ENCODE measurements around the gene DARS1.

Gene DARS1

GRCh38 chr2:135905679-135906078 is 79.7 kb downstream of the DARS1 start:
- no peak for DNase-seq (ENCODE audit: low spot score)
- TF ChIP-seq CTCF (IDR thresholded peaks at IDR 0.05): no peak
- Histone ChIP-seq H3K4me3 (no peak overlapping the region), H3K27ac (no peak overlapping the region)

GRCh38 chr2:135904341-135904989 is 81.0 kb downstream of the DARS1 start:
- Histone ChIP-seq H3K27ac (no peak overlapping the region), H3K4me3 (no peak overlapping the region)
- no peak for DNase-seq (ENCODE audit: low spot score)
- no peak for TF ChIP-seq CTCF (IDR thresholded peaks at IDR 0.05)

- no peak for DNase-seq (ENCODE audit: low spot score)
- no peak overlapping the region for H3K27ac ChIP-seq
- no peak for TF ChIP-seq CTCF (IDR thresholded peaks at IDR 0.05)
These were observed 81.8 kb downstream of the DARS1 start for GRCh38 chr2:135903650-135904049.

GRCh38 chr2:135899567-135899966 is 85.9 kb downstream of the DARS1 start:
- DNase-seq (ENCODE audit: low spot score): no peak
- no peak for TF ChIP-seq CTCF (IDR thresholded peaks at IDR 0.05)

More at GRCh38 chr2:135903650-135904049, 81.8 kb downstream of the DARS1 start:
- no peak overlapping the region for H3K4me3 ChIP-seq

GRCh38 chr2:135898234-135898786 is 87.1 kb downstream of the DARS1 start:
- DNase-seq (ENCODE audit: low spot score): no peak
- H3K4me3 ChIP-seq: no peak overlapping the region
- no peak for TF ChIP-seq CTCF (IDR thresholded peaks at IDR 0.05)
- no peak overlapping the region for H3K27ac ChIP-seq

More at GRCh38 chr2:135899567-135899966, 85.9 kb downstream of the DARS1 start:
- no peak overlapping the region for H3K4me3 ChIP-seq
- H3K27ac ChIP-seq: no peak overlapping the region

- Histone ChIP-seq H3K27ac (no peak overlapping the region), H3K4me3 (no peak overlapping the region)
- DNase-seq (ENCODE audit: low spot score): no peak
- no peak for TF ChIP-seq CTCF (IDR thresholded peaks at IDR 0.05)
These were observed 90.5 kb downstream of the DARS1 start for GRCh38 chr2:135894930-135895329.

DNA sequence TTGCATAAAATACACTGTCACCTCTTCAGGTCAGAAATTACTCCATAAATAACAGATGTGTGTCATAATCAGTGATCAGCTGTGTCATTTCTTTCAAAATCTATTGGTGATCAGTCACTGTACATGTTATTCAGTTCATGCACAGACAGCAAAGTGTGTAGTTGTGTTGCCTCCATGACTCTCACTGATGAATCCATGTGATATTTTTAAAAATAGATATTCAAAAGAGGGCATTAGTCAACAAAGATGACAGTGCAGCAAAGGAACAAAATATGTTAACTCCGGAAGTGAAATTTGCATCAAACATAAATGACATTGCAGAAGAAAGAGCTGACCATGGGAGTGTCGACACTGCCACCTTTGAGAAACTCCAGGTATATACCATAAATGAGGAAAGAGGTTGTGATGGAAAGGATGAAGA is 92.0 kb downstream of the DARS1 start:
- no peak for TF ChIP-seq CTCF (IDR thresholded peaks at IDR 0.05)
- DNase-seq (ENCODE audit: low spot score): no peak
- H3K4me3 ChIP-seq: no peak overlapping the region
- H3K27ac ChIP-seq: no peak overlapping the region
